Activated CD8-positive, alpha-beta T cell treated with anti-CD3 and anti-CD28 coated beads, Interleukin-2, amount 10 ng/mL, durations not matched to agents 7 days and 5 days (primary cell): ENCODE measurements around the gene SEMA5B. TPM values are rescaled to one million over a fixed set of nuclear protein-coding genes. Genes with fewer than 3 reads are reported as not detected.

ENCODE experiments used
- ATAC-seq: fragments of 150-1000 bp; cut with Tn5 transposase; one replicate; pipeline ENCODE4 v1.10.0; 2021; ENCODE audit warnings: moderate library complexity
- CTCF ChIA-PET: fragments of 350-600 bp; sonication (Branson Sonifier 250); formaldehyde crosslinking; loops from one replicate; lab custom pipeline; 2021; ENCODE audit warnings: antibody characterized with exemption; lab: Charles Lee
- POLR2A ChIA-PET: fragments of 350-600 bp; sonication (Branson Sonifier 250); formaldehyde crosslinking; loops from one replicate; lab custom pipeline; 2021; ENCODE audit warnings: antibody characterized with exemption; lab: Charles Lee
- DNase-seq: peaks from one replicate; pipeline ENCODE4 v3.0.0-alpha.2; 2020
- H3K27ac Mint-ChIP-seq: one replicate; pipeline ENCODE4 v1.8.0; 2021; ENCODE audit warnings: mild to moderate bottlenecking, mixed read lengths
- H3K27me3 Mint-ChIP-seq: one replicate; pipeline ENCODE4 v1.8.0; 2021; ENCODE audit warnings: low read depth, mixed read lengths
- H3K36me3 Mint-ChIP-seq: one replicate; pipeline ENCODE4 v1.8.0; 2021; ENCODE audit warnings: low read depth, mixed read lengths
- H3K4me1 Mint-ChIP-seq: one replicate; pipeline ENCODE4 v1.8.0; 2021; ENCODE audit warnings: low read depth, mixed read lengths
- H3K4me3 Mint-ChIP-seq: one replicate; pipeline ENCODE4 v1.8.0; 2021; ENCODE audit warnings: mild to moderate bottlenecking, mixed read lengths
- H3K9me3 Mint-ChIP-seq: one replicate; pipeline ENCODE4 v1.8.0; 2022; ENCODE audit warnings: mixed read lengths; ENCODE audit not compliant: insufficient read depth
- total RNA-seq, 2 experiments: library from RNA; stranded (reverse); gene quantifications; one replicate each; pipeline ENCODE4 v1.2.3, GENCODE V29; 2021

The SEMA5B gene
- total RNA-seq, 2 experiments from 2014 or later = not detected

DNA sequence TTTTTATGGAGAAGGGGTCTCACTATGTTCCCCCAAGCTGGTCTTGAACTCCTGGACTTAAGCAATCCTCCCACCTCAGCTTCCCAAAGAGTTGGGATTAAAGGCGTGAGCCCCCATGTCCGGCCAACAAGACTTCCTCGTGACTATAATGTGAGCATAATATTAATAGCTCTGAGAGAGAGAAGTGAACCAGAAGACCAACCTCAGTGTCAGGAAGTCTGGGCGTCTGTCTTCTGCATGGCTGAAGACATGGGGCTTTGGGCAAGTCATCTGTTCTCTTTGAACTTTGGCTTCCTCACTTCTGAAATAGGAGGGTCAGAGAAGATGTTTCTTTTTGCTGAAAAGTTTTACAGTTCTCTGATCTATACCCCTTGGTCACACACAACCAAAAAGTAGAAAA, 140.6 kb downstream of the SEMA5B start:
- Mint-ChIP-seq H3K36me3 (no peaks in the 10 kb centered on the region), H3K9me3 (no peaks in the 10 kb centered on the region), H3K27ac (no peak overlapping the region), H3K27me3 (no peaks in the 10 kb centered on the region), H3K4me3 (no peak overlapping the region), H3K4me1 (peaks cover 20% of the 10 kb centered on the region)
- no peak for ATAC-seq
- DNase-seq = no peak
- ChIA-PET POLR2A (no interaction called here), CTCF (interaction anchor here (1.0 kb wide), 1 partner anchor 416 kb away, joined by 3 read pairs; no protein-coding TSS in a partner anchor)

DNA sequence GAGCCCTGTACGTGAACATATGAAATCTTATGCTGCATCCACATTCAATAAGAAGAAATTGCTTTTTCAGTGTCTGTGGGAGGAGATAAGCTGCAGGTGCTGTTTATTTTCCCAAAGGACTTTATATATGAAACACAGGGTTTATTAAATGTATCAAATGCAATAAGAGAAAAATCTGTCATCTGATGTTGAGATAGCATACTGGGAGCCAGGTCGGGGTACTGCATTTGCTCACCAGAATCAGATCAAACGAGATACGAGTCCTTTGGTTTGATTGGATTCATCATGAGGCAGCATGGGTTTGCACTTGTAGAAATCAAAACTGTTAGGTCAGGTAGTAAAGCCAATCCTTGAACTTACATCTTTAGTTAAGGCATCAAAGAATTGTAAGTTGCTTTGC, 141.3 kb downstream of the SEMA5B start:
- Mint-ChIP-seq H3K4me1 (peaks cover 19% of the 10 kb centered on the region), H3K36me3 (no peaks in the 10 kb centered on the region), H3K9me3 (no peaks in the 10 kb centered on the region), H3K27me3 (no peaks in the 10 kb centered on the region), H3K4me3 (no peak overlapping the region), H3K27ac (no peak overlapping the region)
- CTCF ChIA-PET = interaction anchor here (1.0 kb wide), 1 partner anchor 416 kb away, joined by 3 read pairs; no protein-coding TSS in a partner anchor
- DNase-seq (no peak), ATAC-seq (no peak)
- POLR2A ChIA-PET = no interaction called here

DNA sequence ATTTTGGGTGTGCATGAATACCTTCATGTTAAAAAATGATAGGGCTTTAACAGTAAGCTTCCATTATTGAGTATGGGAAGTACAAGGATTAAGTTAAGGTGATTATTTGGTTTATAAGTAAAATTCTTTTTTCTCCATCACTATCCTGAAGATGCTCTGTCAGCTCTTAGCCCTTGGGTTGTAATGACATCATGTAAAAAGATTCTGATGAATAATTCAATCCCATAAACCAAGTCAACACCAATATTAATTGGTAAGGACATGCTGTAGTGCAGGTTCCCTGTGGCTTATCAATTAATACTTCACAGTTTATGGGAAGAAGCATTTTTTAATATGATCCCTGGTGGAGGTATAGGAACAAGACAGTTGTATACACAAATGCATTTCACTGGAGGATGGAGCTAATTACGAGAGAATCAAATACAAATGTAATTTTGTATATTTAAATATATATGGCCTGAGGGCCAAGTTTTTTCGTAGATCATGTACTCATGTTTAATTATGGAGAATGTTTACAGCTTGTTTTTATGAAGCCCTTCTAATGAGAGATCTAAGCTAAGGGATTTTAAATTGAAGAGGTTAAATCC, 145.1 kb downstream of the SEMA5B start:
- H3K4me1 Mint-ChIP-seq = peaks cover 2% of the 10 kb centered on the region
- POLR2A ChIA-PET = interaction anchor here (0.9 kb wide), 1 partner anchor 12 kb away, joined by 3 read pairs; no protein-coding TSS in a partner anchor

DNA sequence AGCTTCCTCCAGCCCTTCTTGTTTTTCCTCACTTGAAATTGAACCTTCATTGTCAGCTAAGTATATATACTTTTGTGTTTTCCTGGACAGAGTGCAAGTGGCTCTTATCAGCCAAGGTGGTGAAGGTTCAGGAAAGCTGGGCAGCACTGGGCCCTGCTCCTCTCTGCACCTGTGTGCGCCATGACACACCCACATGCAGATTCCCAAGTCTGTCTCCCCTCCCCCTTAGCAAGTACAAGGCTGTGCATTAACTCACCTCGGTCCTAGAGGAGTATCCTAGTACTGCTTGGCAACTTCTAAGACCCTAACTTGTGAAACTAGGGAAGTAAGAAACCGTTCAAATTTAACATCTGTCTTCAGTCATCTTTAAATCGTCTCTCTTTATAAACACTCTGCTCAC, 146.9 kb downstream of the SEMA5B start:
- Mint-ChIP-seq H3K27ac (no peak overlapping the region), H3K36me3 (no peaks in the 10 kb centered on the region)
- CTCF ChIA-PET = no interaction called here

More for the DNA sequence above, 145.1 kb downstream of the SEMA5B start:
- no peaks in the 10 kb centered on the region for H3K36me3 Mint-ChIP-seq
- CTCF ChIA-PET = interaction anchor here (0.9 to 1.3 kb wide), 2 partner anchors 24 to 127 kb away, joined by 3 to 4 read pairs; no protein-coding TSS in a partner anchor
- DNase-seq = no peak
- H3K27ac Mint-ChIP-seq = no peak overlapping the region
- no peak for ATAC-seq
- H3K27me3 Mint-ChIP-seq = no peaks in the 10 kb centered on the region
- no peaks in the 10 kb centered on the region for H3K9me3 Mint-ChIP-seq
- H3K4me3 Mint-ChIP-seq = no peak overlapping the region

DNA sequence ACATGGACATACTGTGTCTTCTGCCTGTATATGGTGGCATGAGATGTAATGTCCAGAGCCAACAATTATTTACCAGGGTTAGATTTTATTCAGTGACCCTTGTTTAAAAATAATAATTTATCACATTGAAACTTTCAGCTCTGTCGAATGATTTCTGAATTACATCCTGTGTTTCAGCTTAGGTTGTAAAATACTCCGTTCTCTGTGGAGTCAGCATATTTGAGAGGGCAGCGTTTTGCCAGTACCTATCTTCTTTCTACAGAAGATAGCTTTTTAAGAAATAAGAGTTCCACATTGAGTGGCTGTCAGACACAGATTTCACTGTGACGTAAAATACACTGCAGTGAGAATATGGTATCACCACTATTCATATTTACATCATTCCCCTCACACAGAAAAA, 147.4 kb downstream of the SEMA5B start:
- Mint-ChIP-seq H3K27me3 (no peaks in the 10 kb centered on the region), H3K4me1 (peaks cover 13% of the 10 kb centered on the region), H3K4me3 (no peak overlapping the region), H3K27ac (no peak overlapping the region), H3K36me3 (no peaks in the 10 kb centered on the region), H3K9me3 (no peaks in the 10 kb centered on the region)
- CTCF ChIA-PET = no interaction called here
- no peak for DNase-seq
- POLR2A ChIA-PET = no interaction called here
- ATAC-seq = no peak

More for the DNA sequence above, 146.9 kb downstream of the SEMA5B start:
- Mint-ChIP-seq H3K9me3 (no peaks in the 10 kb centered on the region), H3K4me1 (peaks cover 8% of the 10 kb centered on the region), H3K4me3 (no peak overlapping the region), H3K27me3 (no peaks in the 10 kb centered on the region)
- ATAC-seq = no peak
- no peak for DNase-seq
- POLR2A ChIA-PET = no interaction called here

DNA sequence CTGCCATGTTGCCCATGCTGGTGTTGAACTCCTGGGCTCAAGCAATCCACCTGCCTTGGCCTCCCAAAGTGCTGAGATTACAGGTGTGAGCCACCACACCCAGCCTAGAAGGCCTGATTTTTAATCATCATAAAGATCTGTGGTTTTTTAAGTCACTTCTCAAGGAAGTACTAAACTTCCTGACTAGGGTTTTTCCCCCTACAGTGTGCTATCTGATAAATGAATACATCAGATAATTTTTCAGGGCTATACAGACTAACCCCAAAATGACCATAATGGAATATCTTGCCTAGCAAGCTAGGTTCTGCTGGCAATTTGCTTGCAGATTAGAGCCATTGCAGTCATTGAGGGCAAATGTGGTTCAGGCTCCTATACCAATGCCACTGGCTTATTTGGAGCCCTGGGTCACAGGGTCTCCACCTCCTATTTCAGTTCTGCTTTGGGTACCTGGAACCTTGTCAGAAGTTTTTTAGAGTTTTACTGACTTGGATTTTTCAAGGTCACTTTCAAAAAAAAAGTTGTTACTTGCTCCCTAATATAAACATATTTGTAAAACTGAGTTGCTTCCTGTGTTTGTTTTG, 151.9 kb downstream of the SEMA5B start:
- POLR2A ChIA-PET = no interaction called here
- DNase-seq (no peak), ATAC-seq (no peak)
- no peak overlapping the region for H3K4me3 Mint-ChIP-seq
- CTCF ChIA-PET = no interaction called here
- no peaks in the 10 kb centered on the region for H3K27me3 Mint-ChIP-seq
- peaks cover 17% of the 10 kb centered on the region for H3K4me1 Mint-ChIP-seq
- H3K36me3 Mint-ChIP-seq = peaks cover 8% of the 10 kb centered on the region
- H3K27ac Mint-ChIP-seq = no peak overlapping the region
- peaks cover 3% of the 10 kb centered on the region for H3K9me3 Mint-ChIP-seq

DNA sequence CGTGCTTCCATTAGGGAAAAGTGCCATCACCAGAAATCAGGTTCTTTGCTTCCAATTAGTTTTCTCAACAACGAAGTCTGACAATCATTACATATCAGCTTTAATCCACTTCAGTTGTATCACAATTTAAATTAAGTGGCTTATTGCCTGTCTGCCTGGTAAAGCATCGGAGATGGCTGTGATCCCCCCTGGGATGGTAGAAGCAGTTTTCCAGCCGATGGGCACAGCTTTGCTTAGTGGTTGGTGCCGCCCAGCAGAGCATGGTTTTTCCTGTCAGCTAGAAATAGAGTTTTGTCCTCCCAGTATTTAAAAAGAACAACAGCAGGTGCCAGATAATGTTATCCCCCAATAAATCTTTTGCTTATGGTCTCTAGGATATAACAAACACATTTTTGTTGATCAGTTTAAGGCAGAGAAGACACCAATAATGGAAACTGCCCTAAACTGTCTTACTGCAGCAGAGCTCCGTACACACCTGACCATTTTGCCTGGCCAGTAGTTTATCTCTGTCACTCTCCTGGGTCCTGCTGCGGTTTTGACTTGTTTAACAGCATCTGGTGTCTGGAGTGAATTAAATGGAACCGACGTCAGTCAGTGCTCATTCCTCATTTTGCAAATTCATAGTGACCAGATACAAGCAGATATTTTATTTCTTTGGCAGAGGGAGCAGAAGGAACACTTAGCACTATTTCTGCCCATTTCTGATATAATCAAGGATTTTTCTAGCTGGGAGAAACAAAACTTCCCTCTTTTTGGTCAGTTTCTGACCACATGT, 153.6 kb downstream of the SEMA5B start:
- CTCF ChIA-PET = interaction anchor here (1.1 kb wide), 1 partner anchor 153 kb away, joined by 3 read pairs; the partner anchor contains the start of gene SEMA5B
- Mint-ChIP-seq H3K4me3 (no peak overlapping the region), H3K4me1 (peaks cover 17% of the 10 kb centered on the region), H3K27ac (no peak overlapping the region), H3K36me3 (peaks cover 8% of the 10 kb centered on the region), H3K27me3 (no peaks in the 10 kb centered on the region), H3K9me3 (peaks cover 3% of the 10 kb centered on the region)
- POLR2A ChIA-PET = no interaction called here
- DNase-seq (no peak), ATAC-seq (no peak)

DNA sequence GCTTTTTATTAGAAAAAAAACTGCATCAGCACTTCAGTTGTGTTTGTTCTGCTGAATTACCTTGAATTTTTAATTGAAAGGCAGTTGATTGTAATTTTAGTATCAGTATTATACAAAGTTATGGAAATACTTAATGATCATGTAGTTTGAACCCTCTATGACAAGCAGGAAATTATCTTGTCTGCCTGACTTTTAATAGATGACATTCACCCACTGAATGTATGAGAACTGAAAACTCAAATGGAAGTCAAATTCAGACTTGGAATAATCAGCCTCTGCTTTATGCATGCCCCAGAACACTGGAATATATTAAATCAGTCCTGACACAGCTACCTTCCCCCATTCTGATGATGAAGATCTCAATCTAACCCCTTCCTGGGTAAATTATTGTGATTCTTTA, 159.2 kb downstream of the SEMA5B start:
- H3K27me3 Mint-ChIP-seq = no peaks in the 10 kb centered on the region
- DNase-seq (no peak), ATAC-seq (no peak)
- H3K36me3 Mint-ChIP-seq = no peaks in the 10 kb centered on the region
- ChIA-PET POLR2A (no interaction called here), CTCF (no interaction called here)
- no peak overlapping the region for H3K4me3 Mint-ChIP-seq
- no peaks in the 10 kb centered on the region for H3K4me1 Mint-ChIP-seq
- H3K27ac Mint-ChIP-seq = no peak overlapping the region
- no peaks in the 10 kb centered on the region for H3K9me3 Mint-ChIP-seq

DNA sequence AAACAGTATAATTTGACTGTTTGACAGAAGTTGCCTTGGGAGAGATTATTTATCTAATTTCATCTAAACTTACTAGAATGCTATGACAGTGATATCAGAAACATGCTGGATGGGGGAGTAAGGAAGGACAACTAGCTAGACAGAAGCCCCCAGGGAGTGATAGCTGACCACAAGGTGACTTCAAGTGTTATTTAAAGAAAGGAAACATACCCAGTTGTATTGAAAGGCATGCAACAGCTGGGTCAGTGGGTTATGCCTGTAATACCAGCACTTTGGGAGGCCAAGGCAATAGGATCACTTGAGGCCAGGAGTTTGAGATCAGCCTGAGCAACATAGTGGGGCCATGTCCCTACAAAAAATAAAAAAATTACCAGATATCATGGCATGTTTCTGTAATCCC, 163.1 kb downstream of the SEMA5B start:
- DNase-seq (no peak), ATAC-seq (no peak)
- POLR2A ChIA-PET = no interaction called here
- Mint-ChIP-seq H3K4me1 (no peaks in the 10 kb centered on the region), H3K9me3 (no peaks in the 10 kb centered on the region), H3K4me3 (no peak overlapping the region), H3K36me3 (no peaks in the 10 kb centered on the region), H3K27me3 (no peaks in the 10 kb centered on the region), H3K27ac (no peak overlapping the region)
- CTCF ChIA-PET = no interaction called here

DNA sequence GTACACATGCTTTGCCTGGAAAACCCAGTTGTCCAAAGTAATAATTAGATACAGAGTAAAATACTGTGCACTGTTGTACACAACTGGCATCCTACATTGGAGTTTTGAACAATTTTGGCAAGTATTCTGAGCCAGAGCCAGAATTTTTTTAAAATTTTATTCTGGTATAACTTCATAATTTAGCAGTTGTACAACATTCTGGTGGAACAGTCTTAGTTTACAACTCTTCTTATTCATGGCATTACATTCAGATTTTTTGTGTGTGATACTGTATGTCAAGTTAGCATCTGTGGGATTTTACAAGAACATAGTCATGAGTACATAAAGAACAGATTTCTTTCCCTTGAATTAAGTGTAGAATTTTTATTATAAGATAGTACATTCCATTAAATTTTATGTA, 165.2 kb downstream of the SEMA5B start:
- DNase-seq (no peak), ATAC-seq (no peak)
- Mint-ChIP-seq H3K27me3 (no peaks in the 10 kb centered on the region), H3K27ac (no peak overlapping the region), H3K9me3 (no peaks in the 10 kb centered on the region), H3K4me1 (no peaks in the 10 kb centered on the region), H3K4me3 (no peak overlapping the region), H3K36me3 (no peaks in the 10 kb centered on the region)
- CTCF ChIA-PET = no interaction called here
- POLR2A ChIA-PET = no interaction called here
